GM12878 (cell line): ENCODE results near the gene SPSB2. TPM values are rescaled to one million over a fixed set of nuclear protein-coding genes. Genes with fewer than 3 reads are reported as not detected.

Experiments
- BCL11A ChIP-seq: IDR thresholded peaks from 2 replicates; pipeline ENCODE4 v1.6.1; 2011; ENCODE audit warnings: low read depth, low read length
- DPF2 ChIP-seq: fragments of 450-650 bp; IDR thresholded peaks from 2 replicates; pipeline ENCODE4 v1.6.1; 2017; ENCODE audit warnings: mild to moderate bottlenecking
- EP300 ChIP-seq, 2 experiments: fragments of 150-350 bp in 1 of 2; IDR thresholded peaks; 2 replicates each; pipeline ENCODE4 v1.6.1; 2011 to 2012; ENCODE audit warnings: low read depth in 2 of 2, low read length in 2 of 2, borderline replicate concordance in 1 of 2, improper control_type of control experiment in 1 of 2, inconsistent platforms in 1 of 2; ENCODE audit not compliant: control insufficient read depth in 1 of 2
- FOXM1 ChIP-seq: IDR thresholded peaks from 2 replicates; pipeline ENCODE4 v1.6.1; 2012; ENCODE audit warnings: low read depth, mild to moderate bottlenecking, inconsistent platforms, low read length, moderate library complexity
- GATAD2B ChIP-seq: fragments of 450-650 bp; conservative IDR thresholded peaks from 2 replicates; pipeline ENCODE4 v1.6.1; 2017; ENCODE audit warnings: low read depth, mild to moderate bottlenecking, moderate library complexity
- IKZF2 ChIP-seq, 2 experiments: fragments of 450-650 bp; IDR thresholded peaks; 2 replicates each; pipeline ENCODE4 v1.6.1; 2017; ENCODE audit warnings: mild to moderate bottlenecking in 2 of 2, moderate library complexity in 2 of 2
- IRF4 ChIP-seq: IDR thresholded peaks from 2 replicates; pipeline ENCODE4 v1.6.1; 2011; ENCODE audit warnings: low read depth, low read length
- JUND ChIP-seq: IDR thresholded peaks from 2 replicates; pipeline ENCODE4 v1.6.1; 2012; ENCODE audit warnings: low read depth, mild to moderate bottlenecking, low read length, improper control_type of control experiment, moderate library complexity
- MEF2A ChIP-seq: IDR thresholded peaks from 2 replicates; pipeline ENCODE4 v1.6.1; 2011; ENCODE audit warnings: low read depth, mild to moderate bottlenecking, low read length, moderate library complexity; ENCODE audit not compliant: insufficient read depth
- NFIC ChIP-seq: IDR thresholded peaks from 2 replicates; pipeline ENCODE4 v1.6.1; 2012; ENCODE audit warnings: low read depth, mild to moderate bottlenecking, inconsistent platforms, low read length, moderate library complexity
- NRF1 ChIP-seq: conservative IDR thresholded peaks from 2 replicates; pipeline ENCODE4 v1.6.1; 2011; ENCODE audit warnings: mild to moderate bottlenecking, low read depth, low read length, improper control_type of control experiment
- POLR2A ChIP-seq: IDR thresholded peaks from 2 replicates; pipeline ENCODE4 v1.6.1; 2011; ENCODE audit warnings: low read depth, mild to moderate bottlenecking, low read length
- SP1 ChIP-seq: IDR thresholded peaks from one replicate; pipeline ENCODE4 v1.6.1; 2011; ENCODE audit warnings: low read depth, low read length
- SPI1 ChIP-seq: IDR thresholded peaks from 2 replicates; pipeline ENCODE4 v1.6.1; 2011; ENCODE audit warnings: low read depth, mild to moderate bottlenecking, low read length, moderate library complexity, borderline replicate concordance; ENCODE audit not compliant: insufficient read depth
- SUZ12 ChIP-seq: fragments of 200-600 bp; sonication (generic); IDR thresholded peaks from one replicate; pipeline ENCODE4 v1.6.1; 2018; ENCODE audit warnings: antibody characterized with exemption, mild to moderate bottlenecking; ENCODE audit not compliant: unreplicated experiment
- TBL1XR1 ChIP-seq: IDR thresholded peaks from 2 replicates; pipeline ENCODE4 v1.6.1; 2012; ENCODE audit warnings: low read depth, low read length, improper control_type of control experiment
- ZNF24 ChIP-seq: fragments of 450-650 bp; IDR thresholded peaks from 2 replicates; pipeline ENCODE4 v1.6.1; 2017; ENCODE audit warnings: antibody characterized with exemption, mild to moderate bottlenecking
- ZNF622 ChIP-seq: fragments of 450-650 bp; IDR thresholded peaks from 2 replicates; pipeline ENCODE4 v1.6.1; 2017; ENCODE audit warnings: mild to moderate bottlenecking, inconsistent platforms
- polyA plus RNA-seq, 11 experiments: library from polyadenylated mRNA; depleted of rRNA in 4 of 11; unstranded in 6 of 11; stranded (reverse) in 5 of 11; fragments of >200 nt; fragmentation: Nextera tagmentation in 4 of 11; fragmentation: Illumina TruSeq in 1 of 11; extraction: Ambion mirVana in 4 of 11; extraction: Trizol in 1 of 11; gene quantifications; 1 replicate in 1 of 11; 2 replicates in 10 of 11; pipeline versions ENCODE4 v1.2.1 to v1.2.3, GENCODE V29; 2011 to 2016; ENCODE audit warnings: inconsistent platforms in 2 of 11, missing spikeins in 2 of 11, low read depth in 1 of 11
- total RNA-seq, 4 experiments: library from RNA; depleted of rRNA in 3 of 4; stranded (reverse); fragments of >200 nt in 3 of 4; fragmentation: Illumina TruSeq in 1 of 4; extraction: Trizol in 1 of 4; gene quantifications; 2 replicates each; pipeline versions ENCODE4 v1.2.1 to v1.2.3, GENCODE V29; 2013 to 2021
- TF ChIP-seq, protein P1 (sequence below): fragments of 450-650 bp; formaldehyde crosslinking; IDR thresholded peaks from 2 replicates; pipeline ENCODE4 v1.4.0; 2020; ENCODE audit warnings: mild to moderate bottlenecking, moderate library complexity
- TF ChIP-seq, protein P2 (sequence below): fragments of 450-650 bp; IDR thresholded peaks from 2 replicates; pipeline ENCODE4 v1.6.1; 2017; ENCODE audit warnings: borderline replicate concordance
- TF ChIP-seq, protein P3 (sequence below): fragments of 450-650 bp; IDR thresholded peaks from 2 replicates; pipeline ENCODE4 v1.6.1; 2018; ENCODE audit warnings: borderline replicate concordance, mild to moderate bottlenecking; ENCODE audit not compliant: partially characterized antibody
- TF ChIP-seq, protein P4 (sequence below): IDR thresholded peaks from 2 replicates; pipeline ENCODE4 v1.6.1; 2011; ENCODE audit warnings: mild to moderate bottlenecking, low read depth, low read length, moderate library complexity; ENCODE audit not compliant: insufficient replicate concordance

SPSB2 gene
- total and polyA plus RNA-seq, 10 of the 15 experiments (the other 5 are each of a cell fraction or from before 2014, with no cell fraction given) = 0.08 to 5.6 (median 2.7) TPM

DNA sequence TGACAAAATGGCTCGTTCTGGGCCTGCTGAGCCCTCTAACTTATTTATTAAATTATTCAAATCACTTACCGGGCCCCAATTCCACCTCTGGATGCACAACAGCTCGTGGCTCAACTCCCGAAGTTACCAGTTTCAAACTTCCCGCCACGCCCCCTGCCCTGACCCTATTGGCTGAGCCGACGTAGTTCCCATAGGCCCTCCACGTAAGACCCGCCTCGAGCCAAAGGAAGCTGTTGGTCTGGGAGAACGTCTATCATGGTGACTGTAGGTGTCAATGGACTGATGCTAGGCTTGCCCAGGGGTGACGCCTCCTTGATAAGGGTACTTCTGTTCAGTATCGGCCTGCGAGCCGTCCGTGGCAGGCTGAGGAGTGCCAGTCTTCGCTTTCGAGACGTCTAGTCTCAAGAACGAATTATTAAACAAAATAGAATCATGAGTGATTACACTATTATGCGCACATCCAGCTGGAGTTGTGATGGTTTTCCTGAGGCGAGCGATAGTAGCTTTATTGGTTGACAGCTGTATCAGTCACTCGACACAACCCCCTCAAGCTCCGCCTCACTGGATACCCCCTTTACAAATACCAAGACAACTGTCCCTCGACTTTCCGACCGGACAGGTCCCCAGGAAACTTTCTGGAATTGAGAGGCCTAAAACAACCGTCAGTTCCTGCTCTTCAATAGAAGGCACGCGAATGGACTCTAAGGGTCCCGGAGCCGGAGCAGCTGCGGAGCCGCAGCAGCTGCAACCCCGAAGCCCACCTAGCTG, 21.8 kb downstream of the SPSB2 start, which contains the start of gene CDCA3 (continued):
- TF ChIP-seq ZNF24 (no peak), ZNF622 (no peak), POLR2A (peak; percentile 90), NRF1 (no peak), MEF2A (no peak), EP300 (IDR thresholded peaks at IDR 0.05; ENCODE audit: borderline replicate concordance in 1 of 2, control insufficient read depth in 1 of 2, low read depth in 2 of 2, low read length in 2 of 2) (no peak), DPF2 (peak; percentile 81), GATAD2B (peak; percentile 9; the same call in 1 of the 2 replicates), SPI1 (no peak), FOXM1 (peak; percentile 84), NFIC (no peak), IRF4 (no peak), SP1 (peak; percentile 99), SUZ12 (no peak), BCL11A (no peak), JUND (no peak), IKZF2 (IDR thresholded peaks at IDR 0.05) (no peak), TBL1XR1 (0 out of 2 replicates have a peak, but pooled peaks have one; percentile 11)
- TF ChIP-seq, protein P1, sequence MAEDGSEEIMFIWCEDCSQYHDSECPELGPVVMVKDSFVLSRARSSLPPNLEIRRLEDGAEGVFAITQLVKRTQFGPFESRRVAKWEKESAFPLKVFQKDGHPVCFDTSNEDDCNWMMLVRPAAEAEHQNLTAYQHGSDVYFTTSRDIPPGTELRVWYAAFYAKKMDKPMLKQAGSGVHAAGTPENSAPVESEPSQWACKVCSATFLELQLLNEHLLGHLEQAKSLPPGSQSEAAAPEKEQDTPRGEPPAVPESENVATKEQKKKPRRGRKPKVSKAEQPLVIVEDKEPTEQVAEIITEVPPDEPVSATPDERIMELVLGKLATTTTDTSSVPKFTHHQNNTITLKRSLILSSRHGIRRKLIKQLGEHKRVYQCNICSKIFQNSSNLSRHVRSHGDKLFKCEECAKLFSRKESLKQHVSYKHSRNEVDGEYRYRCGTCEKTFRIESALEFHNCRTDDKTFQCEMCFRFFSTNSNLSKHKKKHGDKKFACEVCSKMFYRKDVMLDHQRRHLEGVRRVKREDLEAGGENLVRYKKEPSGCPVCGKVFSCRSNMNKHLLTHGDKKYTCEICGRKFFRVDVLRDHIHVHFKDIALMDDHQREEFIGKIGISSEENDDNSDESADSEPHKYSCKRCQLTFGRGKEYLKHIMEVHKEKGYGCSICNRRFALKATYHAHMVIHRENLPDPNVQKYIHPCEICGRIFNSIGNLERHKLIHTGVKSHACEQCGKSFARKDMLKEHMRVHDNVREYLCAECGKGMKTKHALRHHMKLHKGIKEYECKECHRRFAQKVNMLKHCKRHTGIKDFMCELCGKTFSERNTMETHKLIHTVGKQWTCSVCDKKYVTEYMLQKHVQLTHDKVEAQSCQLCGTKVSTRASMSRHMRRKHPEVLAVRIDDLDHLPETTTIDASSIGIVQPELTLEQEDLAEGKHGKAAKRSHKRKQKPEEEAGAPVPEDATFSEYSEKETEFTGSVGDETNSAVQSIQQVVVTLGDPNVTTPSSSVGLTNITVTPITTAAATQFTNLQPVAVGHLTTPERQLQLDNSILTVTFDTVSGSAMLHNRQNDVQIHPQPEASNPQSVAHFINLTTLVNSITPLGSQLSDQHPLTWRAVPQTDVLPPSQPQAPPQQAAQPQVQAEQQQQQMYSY (CRISPR knock-in tag) = no peak
- TF ChIP-seq, protein P2, sequence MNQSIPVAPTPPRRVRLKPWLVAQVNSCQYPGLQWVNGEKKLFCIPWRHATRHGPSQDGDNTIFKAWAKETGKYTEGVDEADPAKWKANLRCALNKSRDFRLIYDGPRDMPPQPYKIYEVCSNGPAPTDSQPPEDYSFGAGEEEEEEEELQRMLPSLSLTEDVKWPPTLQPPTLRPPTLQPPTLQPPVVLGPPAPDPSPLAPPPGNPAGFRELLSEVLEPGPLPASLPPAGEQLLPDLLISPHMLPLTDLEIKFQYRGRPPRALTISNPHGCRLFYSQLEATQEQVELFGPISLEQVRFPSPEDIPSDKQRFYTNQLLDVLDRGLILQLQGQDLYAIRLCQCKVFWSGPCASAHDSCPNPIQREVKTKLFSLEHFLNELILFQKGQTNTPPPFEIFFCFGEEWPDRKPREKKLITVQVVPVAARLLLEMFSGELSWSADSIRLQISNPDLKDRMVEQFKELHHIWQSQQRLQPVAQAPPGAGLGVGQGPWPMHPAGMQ = no peak
- TF ChIP-seq, protein P3, sequence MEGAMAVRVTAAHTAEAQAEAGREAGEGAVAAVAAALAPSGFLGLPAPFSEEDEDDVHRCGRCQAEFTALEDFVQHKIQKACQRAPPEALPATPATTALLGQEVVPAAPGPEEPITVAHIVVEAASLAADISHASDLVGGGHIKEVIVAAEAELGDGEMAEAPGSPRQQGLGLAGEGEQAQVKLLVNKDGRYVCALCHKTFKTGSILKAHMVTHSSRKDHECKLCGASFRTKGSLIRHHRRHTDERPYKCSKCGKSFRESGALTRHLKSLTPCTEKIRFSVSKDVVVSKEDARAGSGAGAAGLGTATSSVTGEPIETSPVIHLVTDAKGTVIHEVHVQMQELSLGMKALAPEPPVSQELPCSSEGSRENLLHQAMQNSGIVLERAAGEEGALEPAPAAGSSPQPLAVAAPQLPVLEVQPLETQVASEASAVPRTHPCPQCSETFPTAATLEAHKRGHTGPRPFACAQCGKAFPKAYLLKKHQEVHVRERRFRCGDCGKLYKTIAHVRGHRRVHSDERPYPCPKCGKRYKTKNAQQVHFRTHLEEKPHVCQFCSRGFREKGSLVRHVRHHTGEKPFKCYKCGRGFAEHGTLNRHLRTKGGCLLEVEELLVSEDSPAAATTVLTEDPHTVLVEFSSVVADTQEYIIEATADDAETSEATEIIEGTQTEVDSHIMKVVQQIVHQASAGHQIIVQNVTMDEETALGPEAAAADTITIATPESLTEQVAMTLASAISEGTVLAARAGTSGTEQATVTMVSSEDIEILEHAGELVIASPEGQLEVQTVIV = no peak
- TF ChIP-seq, protein P4, sequence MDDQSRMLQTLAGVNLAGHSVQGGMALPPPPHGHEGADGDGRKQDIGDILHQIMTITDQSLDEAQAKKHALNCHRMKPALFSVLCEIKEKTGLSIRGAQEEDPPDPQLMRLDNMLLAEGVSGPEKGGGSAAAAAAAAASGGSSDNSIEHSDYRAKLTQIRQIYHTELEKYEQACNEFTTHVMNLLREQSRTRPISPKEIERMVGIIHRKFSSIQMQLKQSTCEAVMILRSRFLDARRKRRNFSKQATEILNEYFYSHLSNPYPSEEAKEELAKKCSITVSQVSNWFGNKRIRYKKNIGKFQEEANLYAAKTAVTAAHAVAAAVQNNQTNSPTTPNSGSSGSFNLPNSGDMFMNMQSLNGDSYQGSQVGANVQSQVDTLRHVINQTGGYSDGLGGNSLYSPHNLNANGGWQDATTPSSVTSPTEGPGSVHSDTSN = peak; percentile 97
